Smooth muscle cell (in vitro differentiated cells): ENCODE data around the gene ASCL3. TPM values are rescaled to one million over a fixed set of nuclear protein-coding genes. Genes with fewer than 3 reads are reported as not detected.
"Not testable (repeated sequence)": the region's sequence is repeated elsewhere in the genome, so short reads cannot be mapped to it uniquely, and the experiment has no call there.

ENCODE experiments used
- DNase-seq: peaks from one replicate; lab custom pipeline; 2025; ENCODE audit not compliant: unreplicated experiment; lab: John Stamatoyannopoulos, UW
- H2AFZ ChIP-seq: fragments of 200-600 bp; sonication (generic); 2 replicates; pipeline ENCODE4 v1.6.0; 2016; ENCODE audit warnings: antibody characterized with exemption, low read depth, mild to moderate bottlenecking
- H3F3A ChIP-seq: fragments of 200-600 bp; sonication (generic); 2 replicates; pipeline ENCODE4 v1.6.0; 2017; ENCODE audit warnings: antibody characterized with exemption, low read depth
- H3K27ac ChIP-seq: fragments of 200-600 bp; sonication (generic); 2 replicates; pipeline ENCODE4 v1.5.1; 2016; ENCODE audit warnings: low read depth, mild to moderate bottlenecking
- H3K27me3 ChIP-seq: fragments of 200-600 bp; sonication (generic); 2 replicates; pipeline ENCODE4 v1.6.1; 2016; ENCODE audit warnings: low read depth, mild to moderate bottlenecking
- H3K36me3 ChIP-seq: fragments of 200-600 bp; sonication (generic); 2 replicates; pipeline ENCODE4 v1.5.1; 2016; ENCODE audit warnings: low read depth
- H3K4me1 ChIP-seq: fragments of 200-600 bp; sonication (generic); 2 replicates; pipeline ENCODE4 v1.5.1; 2016; ENCODE audit warnings: low read depth
- H3K4me2 ChIP-seq: fragments of 200-600 bp; sonication (generic); 2 replicates; pipeline ENCODE4 v1.6.0; 2016; ENCODE audit warnings: mild to moderate bottlenecking
- H3K4me3 ChIP-seq: fragments of 200-600 bp; sonication (generic); 2 replicates; pipeline ENCODE4 v1.5.1; 2016; ENCODE audit warnings: mild to moderate bottlenecking
- H3K79me2 ChIP-seq: fragments of 200-600 bp; sonication (generic); 2 replicates; pipeline ENCODE4 v1.6.0; 2016; ENCODE audit warnings: low read depth, mild to moderate bottlenecking
- H3K9ac ChIP-seq: fragments of 200-600 bp; sonication (generic); 2 replicates; pipeline ENCODE4 v1.6.0; 2016; ENCODE audit warnings: low read depth
- H3K9me3 ChIP-seq: fragments of 200-600 bp; sonication (generic); replicated peaks from 2 replicates; pipeline ENCODE4 v1.5.1; 2016; ENCODE audit warnings: low read depth
- H4K20me1 ChIP-seq: fragments of 200-600 bp; sonication (generic); 2 replicates; pipeline ENCODE4 v1.6.0; 2016; ENCODE audit warnings: low read depth
- CTCF ChIP-seq: fragments of 200-600 bp; sonication (generic); IDR thresholded peaks from 2 replicates; pipeline ENCODE4 v1.5.1; 2017; ENCODE audit warnings: borderline replicate concordance, mild to moderate bottlenecking, antibody characterized with exemption; ENCODE audit not compliant: insufficient read depth, poor library complexity, severe bottlenecking
- WGBS: methylation state at CpG from one replicate; pipeline ENCODE4 v1.1.7; 2016; ENCODE audit warnings: low lambda C conversion rate; 5-methylcytosine and 5-hydroxymethylcytosine counted together
- polyA plus RNA-seq: library from polyadenylated mRNA; unstranded; fragments of >200 nt; fragmentation: Nextera tagmentation; extraction: Ambion mirVana; gene quantifications from 2 replicates; pipeline ENCODE4 v1.2.1, GENCODE V29; 2016
- total RNA-seq: library from RNA; depleted of rRNA; stranded (reverse); fragments of >200 nt; gene quantifications from 2 replicates; pipeline ENCODE4 v1.2.3, GENCODE V29; 2014

The ASCL3 gene
- total and polyA plus RNA-seq, 2 experiments from 2014 or later = not detected

GRCh38 chr11:8980485-8980884 is 37.7 kb upstream of the ASCL3 start:
- TF ChIP-seq CTCF = no peak
- Histone ChIP-seq H3K9me3 (no peaks in the 10 kb centered on the region), H3K27ac (no peak overlapping the region), H4K20me1 (no peaks in the 10 kb centered on the region), H3K9ac (no peak overlapping the region), H3K4me3 (no peak overlapping the region), H3K79me2 (no peaks in the 10 kb centered on the region), H2AFZ (no peak overlapping the region), H3K27me3 (no peaks in the 10 kb centered on the region), H3K36me3 (no peaks in the 10 kb centered on the region), H3K4me2 (no peak overlapping the region), H3K4me1 (no peaks in the 10 kb centered on the region), H3F3A (no peaks in the 10 kb centered on the region)
- no peak for DNase-seq
- WGBS = 95% methylated on average over 3 of the region's 3 CpGs

GRCh38 chr11:8979365-8979764 is 36.5 kb upstream of the ASCL3 start:
- H2AFZ ChIP-seq, H3K27ac ChIP-seq, H4K20me1 ChIP-seq, DNase-seq, H3K79me2 ChIP-seq, H3K4me1 ChIP-seq, H3K27me3 ChIP-seq, H3K9ac ChIP-seq, H3K36me3 ChIP-seq, H3F3A ChIP-seq, H3K4me2 ChIP-seq, H3K9me3 ChIP-seq, H3K4me3 ChIP-seq: not testable (repeated sequence)
- 86% methylated on average over 5 of the region's 7 CpGs for WGBS

- no peaks in the 10 kb centered on the region for H3K27me3 ChIP-seq
- H3K9ac ChIP-seq = no peak overlapping the region
- H3K36me3 ChIP-seq = no peaks in the 10 kb centered on the region
- no peak overlapping the region for H3K4me3 ChIP-seq
- TF ChIP-seq CTCF = no peak
- no peaks in the 10 kb centered on the region for H3F3A ChIP-seq
- no peaks in the 10 kb centered on the region for H4K20me1 ChIP-seq
- H3K79me2 ChIP-seq = no peaks in the 10 kb centered on the region
- 87% methylated on average over 3 of the region's 3 CpGs for WGBS
- no peaks in the 10 kb centered on the region for H3K9me3 ChIP-seq
- DNase-seq = no peak
- no peak overlapping the region for H3K27ac ChIP-seq
- H3K4me1 ChIP-seq = no peaks in the 10 kb centered on the region
- H3K4me2 ChIP-seq = no peak overlapping the region
- H2AFZ ChIP-seq = no peak overlapping the region
Observed at GRCh38 chr11:8973121-8973520, 30.3 kb upstream of the ASCL3 start.

GRCh38 chr11:8971924-8972316 is 29.1 kb upstream of the ASCL3 start:
- Histone ChIP-seq H3K4me2 (no peak overlapping the region), H3K9me3 (no peaks in the 10 kb centered on the region), H3K4me1 (no peaks in the 10 kb centered on the region), H3K27ac (no peak overlapping the region), H3K9ac (no peak overlapping the region), H4K20me1 (no peaks in the 10 kb centered on the region), H3K79me2 (no peaks in the 10 kb centered on the region), H2AFZ (no peak overlapping the region), H3K4me3 (no peak overlapping the region), H3K27me3 (no peaks in the 10 kb centered on the region), H3F3A (no peaks in the 10 kb centered on the region), H3K36me3 (no peaks in the 10 kb centered on the region)
- 83% methylated on average over 1 of the region's 1 CpG for WGBS
- no peak for TF ChIP-seq CTCF
- no peak for DNase-seq
